GM04503 (cell line): ENCODE measurements around the gene SPON1.
"Not testable (repeated sequence)": the region's sequence is repeated elsewhere in the genome, so short reads cannot be mapped to it uniquely, and the experiment has no call there.

Experiments used
- DNase-seq: peaks from one replicate; pipeline ENCODE4 v3.0.0-alpha.2; 2012; ENCODE audit warnings: low read depth

Gene SPON1

DNA sequence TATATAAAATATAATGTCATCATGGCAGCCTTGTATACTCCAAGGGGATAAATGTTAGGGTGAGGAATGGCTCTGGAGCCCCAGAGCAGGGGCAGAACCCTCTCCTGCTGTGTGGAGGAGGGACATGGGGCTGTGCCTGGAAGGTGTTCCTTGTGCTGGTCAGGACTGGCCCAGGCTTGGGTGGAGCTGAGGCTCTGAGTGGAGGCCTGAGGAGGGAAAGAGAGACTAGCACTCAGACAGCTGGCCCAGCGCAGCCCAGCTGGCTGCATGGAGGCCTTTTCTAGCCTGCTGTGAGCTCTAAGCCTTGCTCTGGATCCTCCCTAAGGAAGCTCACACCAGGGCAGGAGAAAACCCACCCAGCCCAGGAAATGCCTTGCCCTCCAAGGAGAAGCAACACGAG, 282.9 kb downstream of the SPON1 start:
- no peak for DNase-seq

- DNase-seq: no peak
These were observed 286.1 kb downstream of the SPON1 start for GRCh38 chr11:14248580-14248981.

DNA sequence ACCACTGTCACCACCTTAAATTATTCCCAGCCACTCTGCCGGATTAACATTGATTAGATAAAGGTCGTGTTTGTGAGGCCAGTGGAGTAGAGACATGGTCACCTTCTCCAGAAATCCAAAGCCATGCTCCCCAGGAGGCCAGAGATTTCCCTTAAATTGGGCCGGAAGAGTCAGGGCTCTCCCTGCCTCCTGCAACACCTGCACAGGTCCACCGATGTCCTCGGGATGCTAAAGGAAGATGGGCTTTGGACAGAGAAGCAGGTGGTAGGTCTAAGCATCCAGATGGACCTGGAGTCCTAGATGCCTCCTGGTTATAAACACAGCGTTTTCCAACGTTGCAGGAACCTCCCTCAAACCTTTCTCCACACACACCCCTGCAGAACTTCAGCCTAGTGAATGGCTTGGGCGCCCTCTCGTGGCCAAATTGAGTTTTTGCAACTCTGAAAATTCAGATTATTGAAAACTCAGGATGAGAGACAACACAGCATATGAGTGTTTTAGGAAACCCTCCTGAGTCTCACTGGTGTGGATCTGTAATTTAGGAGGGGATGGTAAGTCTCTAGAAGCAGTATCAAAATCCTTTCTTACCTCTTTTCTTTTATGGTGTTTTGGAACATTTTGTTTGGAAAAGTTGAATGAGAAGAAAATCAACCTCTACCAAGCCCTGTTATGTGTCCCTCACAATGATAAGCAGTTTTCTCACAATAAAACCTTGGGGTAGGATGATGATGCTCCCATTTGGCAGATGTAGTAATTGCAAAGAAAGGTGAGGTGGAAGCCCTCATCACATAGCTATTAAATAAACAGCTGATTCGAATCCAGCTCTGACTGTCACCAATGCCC, 286.8 kb downstream of the SPON1 start:
- DNase-seq: no peak

DNA sequence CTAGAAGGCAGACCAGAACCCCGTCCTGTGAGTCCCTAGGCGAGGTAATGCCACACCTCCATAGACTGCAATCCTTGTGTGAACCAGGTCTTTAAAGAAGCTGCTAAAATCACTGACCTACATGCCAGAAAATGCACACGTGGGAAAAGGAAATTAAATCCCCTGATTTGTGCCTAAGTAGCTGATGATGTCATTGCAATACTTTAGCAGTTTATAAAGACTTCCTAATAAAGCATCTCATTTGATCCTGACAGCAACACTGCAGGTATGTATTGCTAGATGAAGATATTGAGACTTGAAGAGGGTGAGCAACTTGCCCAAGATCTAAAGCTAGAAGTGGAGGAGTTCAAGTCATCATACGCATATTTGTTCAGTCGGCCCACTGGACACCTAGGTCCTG, 289.2 kb downstream of the SPON1 start:
- DNase-seq: no peak

DNA sequence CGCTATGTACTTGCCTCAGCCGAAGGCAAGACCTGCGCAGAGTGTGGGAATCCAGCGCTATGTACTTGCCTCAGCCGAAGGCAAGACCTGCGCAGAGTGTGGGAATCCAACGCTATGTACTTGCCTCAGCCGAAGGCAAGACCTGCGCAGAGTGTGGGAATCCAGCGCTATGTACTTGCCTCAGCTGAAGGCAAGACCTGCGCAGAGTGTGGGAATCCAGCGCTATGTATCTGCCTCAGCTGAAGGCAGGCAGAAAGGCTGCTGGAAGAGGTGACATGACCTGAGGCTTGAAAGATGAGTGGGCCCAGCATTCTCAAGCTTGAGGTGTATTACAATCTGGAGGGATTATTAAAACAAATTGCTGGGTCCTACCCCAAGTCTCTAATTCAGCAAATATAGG, 290.0 kb downstream of the SPON1 start:
- not testable (repeated sequence) for DNase-seq

DNA sequence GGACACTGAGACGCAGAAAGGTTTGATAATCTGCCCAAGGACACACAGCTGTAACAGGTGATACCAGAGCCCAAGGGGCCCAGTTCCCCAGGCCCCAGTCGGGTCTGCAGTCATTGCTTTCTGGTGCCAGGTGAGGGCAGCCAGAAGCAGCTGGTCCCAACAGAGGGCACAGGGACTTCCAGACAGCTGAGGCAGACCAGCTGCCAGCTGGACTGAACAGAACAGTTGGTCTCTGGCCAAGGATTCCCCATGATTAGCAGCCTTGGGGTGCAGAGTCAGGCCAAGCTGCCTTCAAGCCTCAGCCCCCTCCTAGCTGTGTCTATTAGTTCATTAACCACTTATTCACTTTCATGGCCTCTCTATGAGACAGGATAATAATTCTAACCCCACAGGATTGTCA, 290.9 kb downstream of the SPON1 start:
- DNase-seq: no peak

- no peak for DNase-seq
These were observed 291.3 kb downstream of the SPON1 start for GRCh38 chr11:14253840-14254239.

DNA sequence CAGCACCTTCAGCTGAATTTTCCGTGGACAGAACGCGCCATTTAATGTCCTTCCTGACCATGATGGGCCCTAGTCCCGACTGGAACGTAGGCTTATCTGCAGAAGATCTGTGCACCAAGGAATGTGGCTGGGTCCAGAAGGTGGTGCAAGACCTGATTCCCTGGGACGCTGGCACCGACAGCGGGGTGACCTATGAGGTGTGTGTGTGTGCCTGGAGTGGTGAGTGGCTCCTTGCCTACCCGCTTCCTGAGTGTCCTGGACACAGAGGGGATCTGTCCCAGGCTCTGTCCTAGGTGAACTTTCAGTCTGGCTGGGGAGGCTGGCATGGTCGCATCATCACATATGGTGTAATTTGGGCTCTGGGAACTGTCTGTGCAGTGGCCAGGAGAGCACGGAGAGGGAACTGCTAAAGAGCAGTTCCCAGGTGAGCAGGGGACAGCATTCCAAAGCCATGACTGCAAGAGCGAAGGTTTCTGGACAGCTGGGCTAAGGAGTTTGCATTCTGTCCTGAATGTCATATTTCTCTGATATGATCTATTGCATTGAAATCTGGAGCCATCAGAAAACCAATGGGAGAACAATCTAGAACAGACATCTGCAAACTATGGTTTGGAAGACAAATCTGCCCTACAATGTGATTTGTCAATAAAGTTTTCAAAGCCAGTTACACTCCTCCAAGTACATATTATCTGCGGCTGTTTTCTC, 292.2 kb downstream of the SPON1 start:
- no peak for DNase-seq

DNA sequence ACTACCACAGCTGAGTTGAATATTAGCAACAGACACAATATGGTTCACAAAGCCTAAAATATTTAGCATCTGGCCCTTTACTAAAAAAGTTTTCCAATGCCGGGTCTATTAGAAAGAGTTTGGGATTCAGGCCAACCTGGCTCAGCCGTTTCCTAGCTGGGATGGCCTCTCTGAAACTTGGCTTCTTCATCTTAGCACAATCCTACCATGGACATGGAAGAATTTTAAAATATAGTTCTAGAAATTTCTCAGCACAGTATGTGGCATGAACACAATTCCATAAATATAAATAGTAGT, 292.7 kb downstream of the SPON1 start:
- no peak for DNase-seq

- no peak for DNase-seq
These were observed 295.9 kb downstream of the SPON1 start for GRCh38 chr11:14258221-14258935.

GRCh38 chr11:14259186-14259784, 296.8 kb downstream of the SPON1 start:
- DNase-seq: no peak

DNA sequence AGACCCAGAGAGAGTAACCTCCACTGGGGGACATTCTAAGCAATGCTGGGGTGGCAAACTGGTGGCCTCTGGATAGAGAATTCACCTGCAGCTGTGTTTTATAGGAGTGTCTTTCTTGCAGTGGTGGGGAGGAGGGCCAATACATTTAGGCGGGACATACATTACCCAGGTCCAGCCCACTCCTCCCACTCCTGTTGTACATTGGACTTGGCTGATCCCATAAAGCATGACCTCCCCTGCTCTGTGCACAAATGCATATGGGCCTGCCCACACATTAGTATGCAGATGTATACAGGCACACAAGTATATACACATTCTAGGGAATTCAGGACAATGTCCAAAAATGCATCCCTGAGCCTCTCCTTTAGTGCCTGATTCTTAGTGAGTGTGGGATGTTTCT, 297.4 kb downstream of the SPON1 start:
- no peak for DNase-seq

DNA sequence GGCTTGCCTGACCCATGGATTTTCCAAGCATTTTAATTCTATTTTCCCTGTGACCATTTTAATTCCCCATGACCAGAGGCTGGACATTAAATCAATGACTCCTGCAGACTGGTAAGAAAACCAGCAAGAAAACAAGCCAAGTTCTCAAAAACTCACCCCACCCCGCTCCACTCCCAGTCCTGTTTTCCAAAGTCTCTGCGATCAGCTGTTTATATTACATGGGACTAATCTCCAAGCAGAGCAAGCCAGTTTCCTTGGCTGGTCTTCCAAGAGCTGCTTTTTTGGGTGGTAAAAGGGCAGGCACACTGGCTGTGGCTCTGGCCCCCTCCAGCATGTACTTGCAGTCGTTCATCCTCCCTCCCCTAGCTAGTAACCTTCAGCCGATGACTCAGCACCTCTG, 298.5 kb downstream of the SPON1 start:
- DNase-seq: no peak

DNA sequence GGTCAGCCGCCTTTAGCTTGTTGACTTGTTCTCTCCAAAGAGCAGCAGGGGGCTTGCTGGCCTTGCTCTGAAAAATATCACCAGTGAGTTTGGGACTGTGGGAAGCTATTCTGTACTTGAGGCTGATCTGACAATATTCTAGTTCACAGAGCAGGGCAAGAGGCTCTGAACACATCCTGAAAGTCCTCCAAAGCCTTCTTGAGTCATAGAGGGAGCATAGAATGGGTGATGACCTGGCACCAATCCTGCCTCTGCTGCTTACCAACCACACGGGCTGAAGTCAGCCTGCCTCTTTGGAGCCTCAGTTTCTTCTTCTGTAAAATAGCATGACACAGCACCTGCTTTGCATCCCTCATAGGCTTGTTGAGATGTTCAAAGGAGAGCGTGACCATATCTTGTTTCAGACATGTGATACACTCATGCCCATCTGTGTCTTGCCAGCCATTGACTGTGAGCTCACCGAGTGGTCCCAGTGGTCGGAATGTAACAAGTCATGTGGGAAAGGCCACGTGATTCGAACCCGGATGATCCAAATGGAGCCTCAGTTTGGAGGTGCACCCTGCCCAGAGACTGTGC, 299.8 kb downstream of the SPON1 start:
- DNase-seq: no peak

GRCh38 chr11:14264966-14265365, 302.4 kb downstream of the SPON1 start:
- DNase-seq: no peak

DNA sequence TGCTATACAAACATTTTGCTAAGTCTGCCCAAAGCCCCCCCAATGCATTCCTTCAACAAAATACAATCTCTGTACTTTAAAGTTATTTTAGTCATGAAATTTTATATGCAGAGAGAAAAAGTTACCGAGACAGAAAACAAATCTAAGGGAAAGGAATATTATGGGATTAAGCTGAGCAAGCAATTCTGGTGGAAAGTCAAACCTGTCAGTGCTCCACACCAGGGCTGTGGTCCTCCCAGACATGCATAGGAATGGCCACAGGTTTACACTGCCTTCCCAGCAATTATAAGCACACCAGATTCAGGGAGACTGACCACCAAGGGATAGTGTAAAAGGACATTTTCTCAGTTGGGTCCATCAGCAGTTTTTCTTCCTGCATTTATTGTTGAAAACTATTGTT, 304.1 kb downstream of the SPON1 start:
- no peak for DNase-seq

DNA sequence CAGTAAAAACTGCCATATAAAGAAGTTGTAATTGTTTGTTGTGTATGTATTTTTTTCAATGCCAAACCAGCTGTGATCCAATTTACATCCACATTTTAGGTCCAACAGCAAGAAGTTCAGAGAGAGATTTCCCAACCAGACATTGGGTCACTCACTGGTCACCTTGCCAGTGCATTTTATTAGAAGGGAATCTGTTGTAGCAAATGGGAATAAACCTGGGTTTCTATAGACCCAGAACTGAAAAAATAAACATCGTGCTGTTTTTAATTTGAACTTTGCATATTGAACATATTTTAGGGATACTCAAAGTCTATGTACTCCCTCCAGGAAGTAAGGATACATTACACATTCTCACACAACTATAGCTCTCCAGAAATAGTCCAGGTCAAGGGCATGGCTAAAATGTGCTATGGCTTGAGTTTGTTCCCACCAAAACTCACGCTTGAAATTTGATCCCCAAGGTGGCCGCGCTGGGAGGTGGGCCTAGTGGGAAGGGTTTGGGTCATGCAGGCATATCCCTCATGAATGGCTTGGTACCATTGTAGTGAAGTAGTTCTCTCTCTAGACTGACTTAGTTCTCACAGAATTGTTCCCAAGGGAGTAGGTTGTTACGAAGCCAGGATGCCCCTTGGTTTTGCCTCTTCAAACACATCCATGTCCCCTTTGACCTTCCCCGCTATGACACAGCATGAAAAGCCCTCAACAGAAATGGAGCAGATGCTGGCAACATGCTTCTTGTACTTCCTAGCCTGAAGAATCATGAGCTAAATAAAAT, 305.5 kb downstream of the SPON1 start:
- DNase-seq: no peak

GRCh38 chr11:14269692-14270573, 307.4 kb downstream of the SPON1 start:
- DNase-seq: no peak

DNA sequence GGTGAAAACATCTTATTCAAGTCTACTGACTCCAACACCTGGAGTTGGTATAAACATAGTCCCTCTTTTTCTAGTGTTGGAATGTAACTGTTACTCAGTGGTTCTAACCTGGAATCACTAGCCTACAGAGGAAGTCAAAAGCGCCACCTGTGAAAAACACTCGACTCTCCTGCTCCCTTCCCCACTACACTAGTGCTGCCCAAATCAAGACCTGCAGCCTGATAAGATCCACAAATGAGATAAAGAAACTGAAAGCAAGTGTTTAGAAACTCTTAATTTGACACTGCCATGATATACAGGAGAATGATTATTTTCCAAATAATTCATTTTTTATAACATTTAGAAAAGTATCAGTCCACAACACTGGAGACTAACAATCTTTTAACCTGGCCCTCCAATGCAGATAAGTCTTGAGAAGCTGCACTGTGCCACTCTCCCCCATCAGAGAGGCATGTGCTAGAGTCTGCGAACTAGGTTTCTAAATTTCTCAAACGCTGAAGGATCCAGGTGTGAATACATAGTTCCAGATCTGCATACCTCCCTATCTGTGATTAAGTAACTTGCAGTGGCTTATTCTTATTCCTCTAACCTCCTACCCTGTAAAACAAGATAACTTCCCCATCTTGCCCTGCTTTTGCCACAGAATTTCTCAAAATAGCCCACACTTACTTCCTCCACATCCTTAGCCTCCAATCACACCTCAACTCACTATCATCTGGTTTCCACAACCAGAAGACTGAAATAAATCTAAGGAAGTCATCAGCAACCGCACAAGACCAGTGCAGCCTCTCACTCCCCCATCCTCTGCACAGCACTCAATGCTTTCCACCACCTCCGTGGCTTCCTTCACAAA, 308.4 kb downstream of the SPON1 start:
- no peak for DNase-seq

GRCh38 chr11:14273895-14274294, 311.4 kb downstream of the SPON1 start:
- DNase-seq: no peak
